Caco-2 (cell line): ENCODE results near the gene SMCO4. TPM values are rescaled to one million over a fixed set of nuclear protein-coding genes. Genes with fewer than 3 reads are reported as not detected.

Experiments used
- BruUV-seq: library from RNA; stranded (reverse); fragments of 400-500 nt; replicated peaks from 2 replicates; lab custom pipeline; 2021; lab: Mats Ljungman, UMichigan
- CTCF ChIA-PET: fragments of 300-600 bp; sonication (Branson Sonifier 250); formaldehyde crosslinking; loops from one replicate; lab custom pipeline; 2022; ENCODE audit warnings: antibody characterized with exemption; lab: Charles Lee
- POLR2A ChIA-PET: fragments of 300-600 bp; sonication (Branson Sonifier 250); formaldehyde crosslinking; loops from one replicate; lab custom pipeline; 2022; ENCODE audit warnings: antibody characterized with exemption; lab: Charles Lee
- DNase-seq, 2 experiments: peaks; one replicate each; pipeline versions ENCODE4 v3.0.0 to v3.0.0-alpha.2; 2020 to 2022
- H3K27me3 ChIP-seq: replicated peaks from 2 replicates; pipeline ENCODE4 v1.6.0; 2011; ENCODE audit warnings: low read length; ENCODE audit not compliant: control insufficient read depth, insufficient read depth
- H3K36me3 ChIP-seq: 2 replicates; pipeline ENCODE4 v1.5.1; 2011; ENCODE audit warnings: low read length; ENCODE audit not compliant: control insufficient read depth, insufficient read depth
- H3K4me1 ChIP-seq: fragments of 250-450 bp; sonication (Bioruptor Pico); 2 replicates; pipeline ENCODE4 v1.5.1; 2020; ENCODE audit warnings: mild to moderate bottlenecking
- H3K4me3 ChIP-seq: 2 replicates; pipeline ENCODE4 v1.5.1; 2011; ENCODE audit warnings: low read depth, mild to moderate bottlenecking, control low read depth, low read length
- H3K9me3 ChIP-seq: fragments of 250-450 bp; sonication (Bioruptor Pico); 2 replicates; pipeline ENCODE4 v1.5.1; 2020; ENCODE audit warnings: mild to moderate bottlenecking, moderate library complexity
- H3K27ac Mint-ChIP-seq: one replicate; pipeline ENCODE4 v1.8.0; 2022; ENCODE audit warnings: mixed read lengths; ENCODE audit not compliant: unreplicated experiment
- H3K27me3 Mint-ChIP-seq: one replicate; pipeline ENCODE4 v1.8.0; 2022; ENCODE audit warnings: mixed read lengths; ENCODE audit not compliant: insufficient read depth, unreplicated experiment
- H3K36me3 Mint-ChIP-seq: one replicate; pipeline ENCODE4 v1.8.0; 2022; ENCODE audit warnings: mild to moderate bottlenecking, mixed read lengths; ENCODE audit not compliant: insufficient read depth, unreplicated experiment
- H3K4me1 Mint-ChIP-seq: one replicate; pipeline ENCODE4 v1.8.0; 2022; ENCODE audit warnings: low read depth, mixed read lengths; ENCODE audit not compliant: unreplicated experiment
- H3K4me3 Mint-ChIP-seq: one replicate; pipeline ENCODE4 v1.8.0; 2022; ENCODE audit warnings: mild to moderate bottlenecking, moderate library complexity, mixed read lengths; ENCODE audit not compliant: unreplicated experiment
- H3K9me3 Mint-ChIP-seq: one replicate; pipeline ENCODE4 v1.8.0; 2022; ENCODE audit warnings: mixed read lengths; ENCODE audit not compliant: unreplicated experiment
- CTCF ChIP-seq, 2 experiments: fragments of 200-600 bp in 1 of 2; IDR thresholded peaks; 1 replicate in 1 of 2; 2 replicates in 1 of 2; pipeline versions ENCODE4 v1.5.1 to v1.8.0; 2011 to 2022; ENCODE audit warnings: antibody characterized with exemption in 1 of 2, control low read depth in 1 of 2, inconsistent platforms in 1 of 2, low read depth in 1 of 2, low read length in 1 of 2, mild to moderate bottlenecking in 1 of 2, moderate library complexity in 1 of 2; ENCODE audit not compliant: insufficient read depth in 1 of 2, severe bottlenecking in 1 of 2, unreplicated experiment in 1 of 2
- intact Hi-C: fragments of 100-400 bp; cut with micrococcal nuclease; formaldehyde crosslinking; loops from one replicate; pipeline ENCODE4 v1.10.0; 2022; ENCODE audit not compliant: unreplicated experiment
- total RNA-seq: library from RNA; stranded (reverse); gene quantifications from 2 replicates; pipeline ENCODE4 v1.2.3, GENCODE V29; 2022

SMCO4 gene
- total RNA-seq, 1 experiment from 2014 or later: 46.3 TPM

- Mint-ChIP-seq H3K4me3 (no peak overlapping the region), H3K27me3 (no peaks in the 10 kb centered on the region), H3K4me1 (peaks cover 14% of the 10 kb centered on the region), H3K9me3 (no peaks in the 10 kb centered on the region), H3K36me3 (no peaks in the 10 kb centered on the region), H3K27ac (no peak overlapping the region)
- Histone ChIP-seq H3K4me3 (no peak overlapping the region), H3K9me3 (no peaks in the 10 kb centered on the region), H3K27me3 (no peaks in the 10 kb centered on the region), H3K36me3 (no peaks in the 10 kb centered on the region), H3K4me1 (peaks cover 20% of the 10 kb centered on the region)
- no TSS peak for BruUV-seq
- ChIA-PET CTCF (no interaction called here), POLR2A (no interaction called here)
- TF ChIP-seq CTCF (IDR thresholded peaks at IDR 0.05; ENCODE audit: insufficient read depth in 1 of 2, low read depth in 1 of 2, low read length in 1 of 2, severe bottlenecking in 1 of 2, unreplicated experiment in 1 of 2): no peak
- DNase-seq: no peak
- intact Hi-C loops: no loop called here
Observed at GRCh38 chr11:93569496-93569895, 26.3 kb upstream of the SMCO4 start.

DNA sequence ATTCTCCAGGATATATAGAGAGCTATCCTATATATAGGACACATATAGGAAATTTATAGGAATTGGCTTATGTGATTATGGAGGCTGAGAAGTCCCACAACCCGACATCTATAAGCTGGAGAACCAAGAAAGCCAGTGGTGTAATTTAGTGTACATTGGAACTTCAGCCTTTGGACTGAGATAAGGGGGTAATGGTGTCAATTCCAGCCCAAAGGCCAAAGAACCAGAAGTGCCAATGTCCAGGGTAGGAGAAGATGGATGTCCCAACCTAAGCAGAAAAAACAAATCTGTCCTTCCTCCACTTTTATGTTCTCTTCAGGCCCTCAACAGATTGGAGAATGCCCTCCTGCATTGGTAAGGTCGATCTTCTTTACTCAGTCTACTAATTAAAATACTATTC lies 25.5 kb upstream of the SMCO4 start:
- Histone ChIP-seq H3K9me3 (no peaks in the 10 kb centered on the region), H3K4me3 (no peak overlapping the region), H3K36me3 (no peaks in the 10 kb centered on the region), H3K27me3 (no peaks in the 10 kb centered on the region), H3K4me1 (peaks cover 20% of the 10 kb centered on the region)
- ChIA-PET CTCF (interaction anchor here (0.7 kb wide), 1 partner anchor 12 kb away, joined by 3 read pairs; no protein-coding TSS in a partner anchor), POLR2A (no interaction called here)
- no peak for TF ChIP-seq CTCF (IDR thresholded peaks at IDR 0.05; ENCODE audit: insufficient read depth in 1 of 2, low read depth in 1 of 2, low read length in 1 of 2, severe bottlenecking in 1 of 2, unreplicated experiment in 1 of 2)
- intact Hi-C loops: no loop called here
- H3K4me1 Mint-ChIP-seq: peaks cover 14% of the 10 kb centered on the region
- H3K4me3 Mint-ChIP-seq: no peak overlapping the region
- H3K9me3 Mint-ChIP-seq: no peaks in the 10 kb centered on the region
- H3K36me3 Mint-ChIP-seq: no peaks in the 10 kb centered on the region
- no peak overlapping the region for H3K27ac Mint-ChIP-seq
- no peaks in the 10 kb centered on the region for H3K27me3 Mint-ChIP-seq
- no peak for DNase-seq
- no TSS peak for BruUV-seq

DNA sequence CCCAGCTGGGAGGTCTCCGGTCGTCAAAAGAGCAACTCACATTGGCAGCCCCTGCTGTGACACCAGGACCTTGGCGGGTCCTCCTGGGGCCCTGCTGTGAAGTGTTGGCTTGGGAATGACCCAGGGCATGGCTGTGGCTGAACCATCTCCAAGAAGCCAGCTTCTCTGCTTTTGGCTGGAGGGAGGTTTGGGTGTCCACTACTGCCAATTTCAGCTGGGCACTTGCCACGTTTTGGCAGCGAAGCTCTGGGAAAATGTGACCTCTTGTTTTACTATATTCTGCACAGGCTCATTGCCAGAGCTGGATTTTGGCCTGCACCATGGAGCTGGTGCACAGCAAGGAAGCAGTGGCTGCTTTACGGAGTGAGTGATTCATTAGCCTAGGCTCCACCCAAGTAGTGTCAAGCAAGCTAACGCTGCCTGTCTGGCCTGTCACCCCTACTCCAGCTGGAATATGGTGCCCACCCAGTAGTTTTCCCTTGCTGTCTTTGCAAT lies 24.3 kb upstream of the SMCO4 start:
- no peak for TF ChIP-seq CTCF (IDR thresholded peaks at IDR 0.05; ENCODE audit: insufficient read depth in 1 of 2, low read depth in 1 of 2, low read length in 1 of 2, severe bottlenecking in 1 of 2, unreplicated experiment in 1 of 2)
- Mint-ChIP-seq H3K4me1 (peaks cover 14% of the 10 kb centered on the region), H3K36me3 (no peaks in the 10 kb centered on the region), H3K4me3 (no peak overlapping the region), H3K27me3 (no peaks in the 10 kb centered on the region), H3K9me3 (no peaks in the 10 kb centered on the region), H3K27ac (no peak overlapping the region)
- DNase-seq: no peak
- POLR2A ChIA-PET: no interaction called here
- Histone ChIP-seq H3K9me3 (no peaks in the 10 kb centered on the region), H3K4me1 (peaks cover 16% of the 10 kb centered on the region), H3K27me3 (no peaks in the 10 kb centered on the region), H3K36me3 (no peaks in the 10 kb centered on the region), H3K4me3 (no peak overlapping the region)
- BruUV-seq: no TSS peak
- CTCF ChIA-PET: no interaction called here
- intact Hi-C loops: no loop called here
